B cell (primary cell): ENCODE measurements around the gene H1-8.

ENCODE experiments used
- CTCF ChIP-seq: fragments of 200-600 bp; IDR thresholded peaks from one replicate; pipeline ENCODE4 v1.8.0; 2022; ENCODE audit warnings: antibody characterized with exemption, mild to moderate bottlenecking
- EZH2 ChIP-seq: IDR thresholded peaks from 2 replicates; pipeline ENCODE4 v1.6.1; 2012; ENCODE audit warnings: borderline replicate concordance, low read depth, mild to moderate bottlenecking, moderate library complexity, low read length; ENCODE audit not compliant: insufficient read depth, poor library complexity, severe bottlenecking

- TF ChIP-seq EZH2 (no peak), CTCF (no peak)
Observed at GRCh38 chr3:129555616-129556357, 12.8 kb downstream of the H1-8 start.
